Measurements from ENCODE around the gene LPAR5. TPM values are rescaled to one million over a fixed set of nuclear protein-coding genes. Genes with fewer than 3 reads are reported as not detected.

LPAR5 gene
- total and polyA plus RNA-seq, 2 donors (not counting 1 experiment from before 2014, with no cell fraction given), result 0.02 TPM; not detected in 1

- TF ChIP-seq EZH2 (IDR thresholded peaks at IDR 0.05; ENCODE audit: low read length, missing control alignments) (no peak), CTCF (conservative IDR thresholded peaks at IDR 0.05 in 1 of 2, IDR thresholded peaks at IDR 0.05 in 1 of 2; ENCODE audit: low read depth in 1 of 2, low read length in 2 of 2) (no peak)
- Histone ChIP-seq H2AFZ (ENCODE audit: low read length) (no peak overlapping the region), H3K27me3 (ENCODE audit: control insufficient read depth, insufficient read depth, low read length) (no peaks in the 10 kb centered on the region), H3K4me1 (ENCODE audit: control insufficient read depth, extremely low read depth, insufficient read depth, low read length) (peaks cover 16% of the 10 kb centered on the region), H3K4me3 (replicated peaks in 1 of 4; ENCODE audit: control extremely low read depth in 1 of 4, insufficient read depth in 1 of 4, low read depth in 3 of 4, low read length in 4 of 4) (no peak overlapping the region), H3K27ac (ENCODE audit: insufficient read depth, low read length) (no peak overlapping the region), H3K4me2 (ENCODE audit: extremely low read depth, insufficient read depth, low read length) (no peak overlapping the region), H4K20me1 (ENCODE audit: control insufficient read depth, extremely low read depth, insufficient read depth, low read length) (no peaks in the 10 kb centered on the region), H3K9me3 (ENCODE audit: control insufficient read depth, insufficient read depth, low read depth, low read length) (no peaks in the 10 kb centered on the region), H3K79me2 (ENCODE audit: control insufficient read depth, insufficient read depth, low read length) (no peaks in the 10 kb centered on the region), H3K36me3 (ENCODE audit: control insufficient read depth, insufficient read depth, low read length) (no peaks in the 10 kb centered on the region), H3K9ac (ENCODE audit: insufficient read depth, low read length) (no peak overlapping the region)
- no peak for DNase-seq (ENCODE audit: low read depth in 2 of 2)
Measured at GRCh38 chr12:6612247-6612646, 23.5 kb downstream of the LPAR5 start.

DNA sequence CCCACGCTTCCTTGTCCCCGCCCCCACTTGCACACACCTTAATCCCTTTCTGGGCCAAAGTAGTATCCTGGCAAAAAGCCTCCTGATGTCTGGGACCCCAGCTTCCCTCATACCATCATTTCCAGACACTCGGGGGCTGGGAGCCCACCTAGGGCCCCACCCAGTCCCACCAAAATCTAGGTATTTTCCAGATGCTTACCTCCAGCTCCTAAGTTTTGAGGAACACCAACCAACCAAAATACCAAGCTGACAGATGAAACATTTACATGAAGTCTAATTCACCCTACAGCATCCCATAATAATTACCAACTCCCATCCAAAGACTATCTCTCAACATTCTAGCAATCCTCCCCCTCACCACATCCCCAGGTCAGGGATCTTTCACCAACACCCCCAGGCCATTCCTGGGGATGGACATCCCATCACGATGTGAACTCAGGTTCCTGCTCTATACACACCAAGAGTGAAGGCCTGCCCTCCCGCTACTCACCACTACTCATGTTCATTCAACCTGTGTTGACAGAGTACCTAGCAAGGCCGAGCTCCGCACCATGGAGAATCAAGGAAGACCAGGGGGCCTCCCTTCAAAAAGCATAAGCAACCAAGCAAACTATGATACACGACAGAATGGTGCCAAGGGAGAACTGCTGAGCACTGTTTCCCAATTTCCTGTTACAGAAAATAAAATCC, 27.0 kb downstream of the LPAR5 start:
- H3K4me2 ChIP-seq (ENCODE audit: extremely low read depth, insufficient read depth, low read length), result no peak overlapping the region
- no peak overlapping the region for H3K27ac ChIP-seq (ENCODE audit: insufficient read depth, low read length)
- no peaks in the 10 kb centered on the region for H3K9me3 ChIP-seq (ENCODE audit: control insufficient read depth, insufficient read depth, low read depth, low read length)
- peak in 1 of 2 donors; percentile 36 for DNase-seq (ENCODE audit: low read depth in 2 of 2)
- H4K20me1 ChIP-seq (ENCODE audit: control insufficient read depth, extremely low read depth, insufficient read depth, low read length), result no peaks in the 10 kb centered on the region
- no peaks in the 10 kb centered on the region for H3K27me3 ChIP-seq (ENCODE audit: control insufficient read depth, insufficient read depth, low read length)
- H3K79me2 ChIP-seq (ENCODE audit: control insufficient read depth, insufficient read depth, low read length), result peaks cover 25% of the 10 kb centered on the region
- peaks cover 6% of the 10 kb centered on the region for H3K36me3 ChIP-seq (ENCODE audit: control insufficient read depth, insufficient read depth, low read length)
- peaks cover 18% of the 10 kb centered on the region for H3K4me1 ChIP-seq (ENCODE audit: control insufficient read depth, extremely low read depth, insufficient read depth, low read length)
- no peak for TF ChIP-seq EZH2 (IDR thresholded peaks at IDR 0.05; ENCODE audit: low read length, missing control alignments)
- TF ChIP-seq CTCF (conservative IDR thresholded peaks at IDR 0.05 in 1 of 2, IDR thresholded peaks at IDR 0.05 in 1 of 2; ENCODE audit: low read depth in 1 of 2, low read length in 2 of 2), result no peak
- H2AFZ ChIP-seq (ENCODE audit: low read length), result no peak overlapping the region
- no peak overlapping the region for H3K9ac ChIP-seq (ENCODE audit: insufficient read depth, low read length)
- H3K4me3 ChIP-seq (replicated peaks in 1 of 4; ENCODE audit: control extremely low read depth in 1 of 4, insufficient read depth in 1 of 4, low read depth in 3 of 4, low read length in 4 of 4), result no peak overlapping the region

GRCh38 chr12:6607751-6608591, 27.8 kb downstream of the LPAR5 start:
- Histone ChIP-seq H3K27me3 (ENCODE audit: control insufficient read depth, insufficient read depth, low read length) (no peaks in the 10 kb centered on the region), H3K4me2 (ENCODE audit: extremely low read depth, insufficient read depth, low read length) (peak overlapping the region; percentile 13), H3K27ac (ENCODE audit: insufficient read depth, low read length) (no peak overlapping the region), H3K79me2 (ENCODE audit: control insufficient read depth, insufficient read depth, low read length) (peaks cover 32% of the 10 kb centered on the region), H3K9me3 (ENCODE audit: control insufficient read depth, insufficient read depth, low read depth, low read length) (no peaks in the 10 kb centered on the region), H3K36me3 (ENCODE audit: control insufficient read depth, insufficient read depth, low read length) (peaks cover 6% of the 10 kb centered on the region), H3K4me3 (replicated peaks in 1 of 4; ENCODE audit: control extremely low read depth in 1 of 4, insufficient read depth in 1 of 4, low read depth in 3 of 4, low read length in 4 of 4) (peak overlapping the region in 1 of 4 experiments; percentile 4), H4K20me1 (ENCODE audit: control insufficient read depth, extremely low read depth, insufficient read depth, low read length) (no peaks in the 10 kb centered on the region), H3K4me1 (ENCODE audit: control insufficient read depth, extremely low read depth, insufficient read depth, low read length) (peaks cover 19% of the 10 kb centered on the region), H3K9ac (ENCODE audit: insufficient read depth, low read length) (no peak overlapping the region), H2AFZ (ENCODE audit: low read length) (no peak overlapping the region)
- peak; percentile 48 to 51 for DNase-seq (ENCODE audit: low read depth in 2 of 2)
- TF ChIP-seq EZH2 (IDR thresholded peaks at IDR 0.05; ENCODE audit: low read length, missing control alignments) (no peak), CTCF (conservative IDR thresholded peaks at IDR 0.05 in 1 of 2, IDR thresholded peaks at IDR 0.05 in 1 of 2; ENCODE audit: low read depth in 1 of 2, low read length in 2 of 2) (no peak)
